Measurements from ENCODE around the gene FCGR2B. TPM values are rescaled to one million over a fixed set of nuclear protein-coding genes. Genes with fewer than 3 reads are reported as not detected.

FCGR2B gene
- total RNA-seq, 1 donor from 2014 or later = 0.52 TPM

Small RNA genes within 50 kb of the gene (small RNA-seq; reads per million reads assigned to genes)
- gene RF00019 = not detected

Other genes with a start within 250 kb of the FCGR2B start
- 12.0 TPM for gene FCGR2A, start 157.7 kb upstream of the FCGR2B start, total RNA-seq
- 0.52 TPM for gene HSPA6, start 138.6 kb upstream of the FCGR2B start, total RNA-seq
- 1.6 TPM for gene FCGR3A, start 113.3 kb upstream of the FCGR2B start, total RNA-seq
- gene FCGR3B, start 32.0 kb upstream of the FCGR2B start, total RNA-seq = 2.6 TPM
- gene FCRLA, start 44.1 kb downstream of the FCGR2B start, total RNA-seq = 1.0 TPM
- 1.0 TPM for gene FCRLB, start 58.4 kb downstream of the FCGR2B start, total RNA-seq
- gene DUSP12, start 86.6 kb downstream of the FCGR2B start, total RNA-seq = 35.5 TPM
- 14.6 TPM for gene ATF6, start 103.2 kb downstream of the FCGR2B start, total RNA-seq